ENCODE measurements around the gene KRTAP5-6. TPM values are rescaled to one million over a fixed set of nuclear protein-coding genes. Genes with fewer than 3 reads are reported as not detected.

The KRTAP5-6 gene
- total and polyA plus RNA-seq, 2 donors (not counting 1 experiment from before 2014, with no cell fraction given), result not detected

- CTCF ChIA-PET, result interaction anchor here (3.6 to 4.2 kb wide), 2 partner anchors 133 to 452 kb away, joined by 18 read pairs; no protein-coding TSS in a partner anchor
- no peak overlapping the region for H3K9ac ChIP-seq (ENCODE audit: low read length)
- no peaks in the 10 kb centered on the region for H4K20me1 ChIP-seq (ENCODE audit: control insufficient read depth, insufficient read depth, low read length, poor library complexity, severe bottlenecking)
- Mint-ChIP-seq H3K27me3 (peaks cover 31% of the 10 kb centered on the region), H3K9me3 (ENCODE audit: insufficient read depth) (peaks cover 4% of the 10 kb centered on the region), H3K27ac (no peak overlapping the region), H3K4me1 (peaks cover 6% of the 10 kb centered on the region), H3K4me3 (no peak overlapping the region)
- DNase-seq (no peak), ATAC-seq (ENCODE audit: low read depth) (no peak)
- POLR2A ChIA-PET, result no interaction called here
- H3K4me3 ChIP-seq (ENCODE audit: control extremely low read depth in 1 of 5, extremely low read depth in 1 of 5, insufficient read depth in 1 of 5, low read depth in 2 of 5, low read length in 4 of 5), result no peak overlapping the region
- H3K4me2 ChIP-seq (replicated peaks; ENCODE audit: low read depth, low read length, poor library complexity, severe bottlenecking), result no peak overlapping the region
- no peaks in the 10 kb centered on the region for H3K36me3 ChIP-seq (replicated peaks in 1 of 2; ENCODE audit: control extremely low read depth in 1 of 2, control insufficient read depth in 1 of 2, extremely low read depth in 1 of 2, insufficient read depth in 2 of 2, low read length in 1 of 2)
- WGBS (ENCODE audit: insufficient coverage), result 88% methylated on average over 4 of the region's 5 CpGs
- H3K9me3 ChIP-seq (ENCODE audit: control extremely low read depth in 1 of 3, control insufficient read depth in 2 of 3, insufficient read depth in 1 of 3, low read length in 2 of 3), result peaks cover 0 to 5% (median 0%) of the 10 kb centered on the region in 3 donors
- intact Hi-C loops (cut with micrococcal nuclease), result no loop called here
- no peak overlapping the region for H3K27ac ChIP-seq (ENCODE audit: low read length in 2 of 2)
- H3K4me1 ChIP-seq (ENCODE audit: control insufficient read depth in 2 of 2, insufficient read depth in 2 of 2, low read length in 2 of 2), result peaks cover 2 to 4% of the 10 kb centered on the region in 2 donors
- no peak for TF ChIP-seq EZH2 (IDR thresholded peaks at IDR 0.05; ENCODE audit: borderline replicate concordance, insufficient read depth, low read depth, low read length, poor library complexity, severe bottlenecking)
- no peak for TF ChIP-seq CTCF (IDR thresholded peaks at IDR 0.05)
- peaks cover 0 to 19% (median 4%) of the 10 kb centered on the region in 4 experiments for H3K27me3 ChIP-seq (replicated peaks in 1 of 4; ENCODE audit: control extremely low read depth in 1 of 4, control insufficient read depth in 3 of 4, insufficient read depth in 4 of 4, low read length in 3 of 4)
- no peak overlapping the region for H2AFZ ChIP-seq (ENCODE audit: insufficient read depth, low read depth, low read length, poor library complexity, severe bottlenecking)
- no peaks in the 10 kb centered on the region for H3K79me2 ChIP-seq (ENCODE audit: control insufficient read depth, insufficient read depth, low read length)
Observed at GRCh38 chr11:1699771-1700170, 2.8 kb downstream of the KRTAP5-6 start.

GRCh38 chr11:1701091-1701807 is 4.3 kb downstream of the KRTAP5-6 start:
- ATAC-seq (ENCODE audit: low read depth) (no peak), DNase-seq (no peak)
- ChIA-PET POLR2A (no interaction called here), CTCF (interaction anchor here (1.0 to 4.2 kb wide), 5 partner anchors 8 to 451 kb away, joined by 3 to 18 read pairs (median 6); no protein-coding TSS in a partner anchor)
- peaks cover 4% of the 10 kb centered on the region for H3K9me3 Mint-ChIP-seq (ENCODE audit: insufficient read depth)
- no peaks in the 10 kb centered on the region for H3K79me2 ChIP-seq (ENCODE audit: control insufficient read depth, insufficient read depth, low read length)
- H3K27me3 Mint-ChIP-seq, result peaks cover 23% of the 10 kb centered on the region
- intact Hi-C loops (cut with micrococcal nuclease), result no loop called here
- H3K9me3 ChIP-seq (ENCODE audit: control extremely low read depth in 1 of 3, control insufficient read depth in 2 of 3, insufficient read depth in 1 of 3, low read length in 2 of 3), result peaks cover 0 to 6% (median 0%) of the 10 kb centered on the region in 3 donors
- no peak overlapping the region for H3K4me2 ChIP-seq (replicated peaks; ENCODE audit: low read depth, low read length, poor library complexity, severe bottlenecking)
- peaks cover 21% of the 10 kb centered on the region for H3K4me1 Mint-ChIP-seq
- H3K36me3 ChIP-seq (replicated peaks in 1 of 2; ENCODE audit: control extremely low read depth in 1 of 2, control insufficient read depth in 1 of 2, extremely low read depth in 1 of 2, insufficient read depth in 2 of 2, low read length in 1 of 2), result no peaks in the 10 kb centered on the region
- no peak overlapping the region for H3K9ac ChIP-seq (ENCODE audit: low read length)
- H3K27ac ChIP-seq (ENCODE audit: low read length in 2 of 2), result no peak overlapping the region
- TF ChIP-seq CTCF (IDR thresholded peaks at IDR 0.05), result no peak
- TF ChIP-seq EZH2 (IDR thresholded peaks at IDR 0.05; ENCODE audit: borderline replicate concordance, insufficient read depth, low read depth, low read length, poor library complexity, severe bottlenecking), result no peak
- no peak overlapping the region for H2AFZ ChIP-seq (ENCODE audit: insufficient read depth, low read depth, low read length, poor library complexity, severe bottlenecking)
- H4K20me1 ChIP-seq (ENCODE audit: control insufficient read depth, insufficient read depth, low read length, poor library complexity, severe bottlenecking), result no peaks in the 10 kb centered on the region
- no peak overlapping the region for H3K4me3 ChIP-seq (ENCODE audit: control extremely low read depth in 1 of 5, extremely low read depth in 1 of 5, insufficient read depth in 1 of 5, low read depth in 2 of 5, low read length in 4 of 5)
- peaks cover 0 to 9% (median 0%) of the 10 kb centered on the region in 4 experiments for H3K27me3 ChIP-seq (replicated peaks in 1 of 4; ENCODE audit: control extremely low read depth in 1 of 4, control insufficient read depth in 3 of 4, insufficient read depth in 4 of 4, low read length in 3 of 4)
- WGBS (ENCODE audit: insufficient coverage), result 73% methylated on average over 7 of the region's 10 CpGs
- H3K27ac Mint-ChIP-seq, result no peak overlapping the region
- H3K4me1 ChIP-seq (ENCODE audit: control insufficient read depth in 2 of 2, insufficient read depth in 2 of 2, low read length in 2 of 2), result peaks cover 11 to 18% of the 10 kb centered on the region in 2 donors
- H3K4me3 Mint-ChIP-seq, result no peak overlapping the region

Data from B cell (primary cell).